Stimulated activated CD8-positive, alpha-beta memory T cell treated with anti-CD3 and anti-CD28 coated beads, Interleukin-7, amount 100 ng/mL, for 48 hours (primary cell): ENCODE data around the gene RAB11FIP4.

ENCODE experiments used
- DNase-seq, 2 donors: peaks; one replicate each; pipeline ENCODE4 v3.0.0-alpha.2; 2020; ENCODE audit warnings: low read depth in 1 of 2; ENCODE audit errors: extremely low read depth in 1 of 2

RAB11FIP4 gene

DNA sequence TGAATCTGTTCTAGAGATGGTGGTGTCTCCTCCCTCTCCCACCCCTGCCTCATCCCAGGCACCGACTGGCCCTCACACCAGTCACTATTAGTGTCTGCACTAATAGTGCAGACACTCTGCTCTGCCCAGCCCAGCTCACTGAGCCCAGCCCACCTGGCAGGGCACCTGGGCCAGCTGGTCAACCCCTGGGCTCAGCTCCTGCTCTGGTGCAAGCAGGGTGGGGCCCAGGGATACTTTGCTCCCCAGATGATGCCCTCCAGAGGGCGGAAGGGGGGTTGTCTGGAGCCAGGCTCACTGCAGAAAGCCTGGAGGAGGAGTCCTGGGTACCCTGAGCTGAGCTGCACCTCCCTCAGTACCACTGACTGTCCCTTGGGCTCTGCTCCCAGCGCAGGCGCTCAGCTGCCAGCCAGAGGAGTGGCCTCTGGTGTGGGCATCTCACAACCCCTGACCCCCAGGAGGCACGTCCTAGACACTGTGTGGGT lies 14.5 kb downstream of the RAB11FIP4 start:
- no peak for DNase-seq

DNA sequence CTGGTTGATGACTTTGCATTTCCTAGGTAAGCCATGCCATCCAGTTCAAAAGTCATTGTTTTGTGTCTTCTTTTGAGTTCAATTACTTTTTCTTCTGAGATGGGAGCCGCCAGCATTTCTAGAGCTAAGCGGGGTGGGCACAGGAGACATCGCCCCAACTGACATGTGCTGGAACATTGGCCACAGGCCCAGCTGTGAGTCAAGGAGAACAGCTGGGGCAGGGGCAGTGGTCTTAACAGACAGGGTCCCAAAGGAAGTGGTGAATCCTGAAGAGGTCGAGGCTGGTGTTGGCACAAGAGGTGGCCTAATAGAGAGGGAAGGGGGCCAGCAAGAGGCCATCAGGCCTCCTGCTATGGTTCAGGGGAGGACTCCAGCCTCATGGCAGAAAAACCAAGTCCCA lies 17.1 kb downstream of the RAB11FIP4 start:
- no peak for DNase-seq

GRCh38 chr17:31411707-31412285 lies 20.3 kb downstream of the RAB11FIP4 start:
- DNase-seq = no peak

DNA sequence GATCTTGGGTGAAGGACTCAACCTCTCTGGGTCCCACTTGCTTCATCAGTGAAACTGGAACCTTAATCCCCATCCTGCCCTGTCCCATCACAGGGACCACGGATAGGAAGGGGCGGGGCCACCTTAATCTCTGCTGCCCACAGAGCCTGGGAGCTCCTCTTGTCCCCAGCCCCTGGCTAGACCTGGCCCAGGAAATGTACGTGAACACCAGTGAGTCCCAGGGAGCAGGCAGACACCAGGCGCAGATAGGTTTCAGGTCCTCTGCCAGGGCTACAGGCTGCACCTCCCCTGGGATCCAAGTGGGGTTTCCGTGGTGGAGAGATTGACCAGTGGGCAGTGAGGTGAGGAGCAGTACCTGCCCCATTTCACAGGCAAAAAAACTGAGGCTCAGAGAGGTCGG lies 21.0 kb downstream of the RAB11FIP4 start:
- no peak for DNase-seq

GRCh38 chr17:31413081-31413799 lies 21.8 kb downstream of the RAB11FIP4 start:
- no peak for DNase-seq

GRCh38 chr17:31413874-31414549 lies 22.5 kb downstream of the RAB11FIP4 start:
- DNase-seq = no peak

DNA sequence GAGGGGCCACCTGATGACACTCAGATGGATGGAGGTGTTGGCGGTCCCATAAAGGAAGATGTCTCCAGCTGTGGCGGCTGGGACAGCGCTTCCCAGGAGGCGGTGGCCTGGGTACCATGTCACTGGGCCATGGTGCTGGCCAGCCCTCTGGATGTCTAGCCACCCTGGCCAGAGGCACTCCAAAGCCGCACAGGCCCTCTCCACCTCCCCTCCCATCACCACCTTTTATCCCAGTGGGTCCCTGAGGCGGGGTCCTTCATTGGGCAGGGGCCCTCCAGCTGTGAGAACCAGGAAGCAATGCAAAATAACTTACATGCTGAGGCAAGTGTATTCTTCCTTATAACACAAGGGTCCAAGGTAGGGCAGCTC lies 23.1 kb downstream of the RAB11FIP4 start:
- DNase-seq = no peak

DNA sequence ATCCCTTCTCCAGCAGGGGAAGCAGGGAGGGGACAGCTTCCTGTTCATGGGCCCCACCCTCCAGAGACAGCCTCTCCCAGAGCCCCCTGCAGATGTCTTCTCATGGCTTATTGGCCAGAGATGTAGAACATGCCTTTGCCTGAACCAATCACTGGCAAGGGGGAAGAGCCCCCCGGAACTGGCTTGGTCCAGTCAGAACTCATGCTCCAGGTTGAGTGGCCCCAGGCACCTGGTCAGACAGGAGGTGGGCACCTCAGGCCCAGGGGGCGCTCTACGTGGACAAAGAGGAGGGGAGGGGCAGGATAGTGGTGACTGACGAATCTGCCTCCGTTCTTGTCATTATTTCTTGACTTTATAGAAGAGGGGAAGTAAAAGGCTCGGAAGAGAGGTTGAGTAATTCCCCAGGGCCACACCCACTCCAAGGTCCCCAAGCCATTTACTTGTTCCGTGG lies 23.6 kb downstream of the RAB11FIP4 start:
- no peak for DNase-seq

DNA sequence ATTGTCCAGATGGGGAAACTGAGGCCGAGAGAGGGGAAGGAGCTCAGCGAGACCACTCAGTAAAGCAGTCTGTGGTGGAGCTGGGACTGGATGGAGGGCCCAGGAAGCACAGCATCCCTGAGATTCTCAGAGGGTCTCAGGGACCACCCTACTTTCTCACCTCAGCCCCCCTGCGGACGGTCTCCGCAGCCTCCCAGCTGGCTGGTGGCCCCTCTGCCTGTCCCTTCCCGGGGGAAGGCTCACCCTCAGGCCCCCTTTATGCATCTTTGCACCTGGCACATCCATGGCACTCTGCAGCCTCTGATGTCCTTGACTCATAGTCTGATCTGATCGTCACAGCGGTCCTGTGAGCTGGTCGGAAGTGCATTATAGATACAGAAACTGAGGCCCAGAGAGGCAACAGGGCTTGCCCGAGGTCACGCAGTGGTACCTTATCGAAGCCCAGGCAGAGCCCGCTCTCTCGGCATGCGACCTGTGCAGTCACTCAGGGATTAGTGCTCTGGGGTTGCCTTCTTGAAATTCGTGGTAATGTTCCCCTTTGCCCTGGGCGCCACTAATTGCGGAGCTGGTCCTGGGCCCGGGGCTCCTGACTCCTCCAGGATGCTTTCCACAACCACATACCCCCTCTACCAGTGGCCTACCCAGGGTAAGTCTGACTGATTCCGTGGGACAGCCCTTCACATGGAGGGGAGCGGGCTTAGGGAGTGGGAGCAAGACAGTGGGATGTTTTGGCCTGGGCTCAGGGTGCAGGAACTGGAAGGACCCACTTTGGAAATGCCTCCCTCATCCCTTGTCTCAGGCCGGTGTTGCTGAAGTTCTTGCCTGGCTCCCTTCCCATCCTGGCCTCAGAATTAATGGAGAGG lies 24.4 kb downstream of the RAB11FIP4 start:
- no peak for DNase-seq

DNA sequence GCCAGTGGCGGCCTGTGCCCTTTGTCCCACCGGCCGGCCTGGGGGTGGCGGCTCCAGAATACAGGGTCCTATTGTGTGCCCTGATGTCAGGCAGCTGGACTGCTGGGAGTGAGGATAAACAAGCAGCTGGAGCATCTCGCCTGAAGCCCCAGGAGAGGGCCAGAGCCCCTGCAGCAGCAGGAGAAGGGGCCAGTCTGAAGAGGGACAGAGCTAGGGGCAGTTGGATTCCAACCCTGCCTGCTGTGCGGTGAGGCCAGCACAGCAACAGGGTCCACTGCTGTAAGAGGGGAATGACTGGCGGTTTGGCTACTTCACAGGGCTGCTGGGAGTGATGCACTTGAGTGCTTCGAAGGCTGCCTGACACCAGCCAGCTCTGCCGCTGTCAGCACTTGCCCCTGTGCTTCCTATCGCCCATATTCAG lies 25.0 kb downstream of the RAB11FIP4 start:
- DNase-seq = no peak

GRCh38 chr17:31417051-31417792 lies 25.7 kb downstream of the RAB11FIP4 start:
- no peak for DNase-seq

DNA sequence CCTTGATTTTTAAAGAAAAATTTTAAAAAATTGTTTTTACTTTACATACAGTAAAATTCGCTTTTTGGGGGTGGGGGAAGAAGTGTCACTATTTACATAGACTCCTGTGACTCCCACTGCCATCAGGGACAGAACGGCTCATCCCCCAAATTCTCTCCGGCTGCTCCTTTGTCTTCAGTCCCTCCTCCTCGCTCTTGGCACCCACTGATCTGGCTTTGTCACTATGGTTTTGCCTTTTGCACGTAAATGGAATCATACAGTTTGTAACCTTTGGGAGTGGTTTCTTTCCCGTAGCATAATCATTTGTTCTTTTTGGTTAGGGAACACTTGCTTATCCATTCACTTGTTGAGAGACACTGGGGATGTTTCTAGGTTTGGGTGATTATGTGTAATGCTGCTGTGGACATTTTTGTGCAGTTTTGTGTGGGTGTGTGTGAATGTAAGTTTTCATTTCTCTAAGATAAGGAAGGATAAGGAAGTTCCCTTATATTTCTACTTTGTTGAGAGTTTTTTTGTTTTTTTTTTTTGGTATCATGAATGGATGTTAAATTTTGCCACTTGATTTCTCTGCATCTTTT lies 27.4 kb downstream of the RAB11FIP4 start:
- DNase-seq = no peak

GRCh38 chr17:31422443-31422842 lies 31.0 kb downstream of the RAB11FIP4 start:
- DNase-seq = no peak

DNA sequence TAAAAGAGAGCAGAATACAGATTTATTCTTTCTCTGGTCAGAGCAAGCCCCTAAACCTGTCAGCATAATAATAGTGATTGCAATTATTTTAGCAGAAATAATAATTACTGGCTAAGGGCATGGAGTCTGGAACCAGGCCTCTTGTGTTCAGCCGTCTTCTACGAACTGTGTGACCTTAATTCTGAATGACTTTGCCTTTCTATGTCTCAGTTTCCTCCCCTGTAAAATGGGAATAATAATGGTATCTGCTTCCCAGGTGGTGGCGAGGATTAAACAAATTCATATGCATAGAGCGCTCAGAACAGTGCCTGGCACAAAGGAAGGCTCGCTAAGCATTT lies 33.4 kb downstream of the RAB11FIP4 start:
- DNase-seq = no peak

GRCh38 chr17:31425282-31426040 lies 34.0 kb downstream of the RAB11FIP4 start:
- no peak for DNase-seq

DNA sequence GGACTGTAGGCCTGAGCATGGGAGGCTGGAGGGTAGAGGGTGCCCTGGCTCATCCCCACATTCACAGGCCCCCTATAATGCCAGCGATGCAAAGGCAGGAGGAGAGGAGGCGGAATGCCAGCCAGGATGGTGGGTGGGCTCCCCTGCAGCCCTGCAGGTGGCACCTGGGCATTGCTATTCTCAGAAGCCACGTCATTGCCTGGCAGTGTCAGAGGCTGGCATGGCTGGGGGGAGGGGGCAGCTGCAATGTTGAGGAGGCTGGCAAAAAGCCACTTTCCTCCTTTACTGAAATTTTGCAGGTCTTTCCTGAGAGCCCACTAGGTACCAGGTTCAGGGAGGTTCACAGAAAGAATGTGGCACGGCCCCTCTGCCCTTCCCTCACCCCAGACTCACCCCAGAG lies 36.2 kb downstream of the RAB11FIP4 start:
- DNase-seq = no peak

GRCh38 chr17:31428111-31428510 lies 36.6 kb downstream of the RAB11FIP4 start:
- no peak for DNase-seq

DNA sequence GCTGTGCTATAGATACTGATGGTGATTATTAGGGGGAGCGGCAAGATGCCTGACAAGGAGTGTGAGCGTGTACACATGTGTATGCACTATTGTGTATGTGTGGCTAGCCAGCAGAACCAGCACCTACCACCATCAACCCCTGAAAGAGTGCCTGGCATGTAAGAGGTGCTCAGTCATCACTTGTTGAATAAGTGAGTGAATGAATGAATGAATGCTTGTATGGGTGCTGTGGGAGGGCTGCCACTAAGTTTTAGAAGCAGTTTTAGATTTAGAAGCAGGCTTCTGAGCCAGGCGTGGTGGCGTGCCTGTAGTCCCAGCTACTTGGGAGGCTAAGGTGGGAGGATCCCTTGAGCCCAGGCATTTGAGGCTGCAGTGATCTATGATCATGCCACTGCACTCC lies 37.0 kb downstream of the RAB11FIP4 start:
- no peak for DNase-seq

DNA sequence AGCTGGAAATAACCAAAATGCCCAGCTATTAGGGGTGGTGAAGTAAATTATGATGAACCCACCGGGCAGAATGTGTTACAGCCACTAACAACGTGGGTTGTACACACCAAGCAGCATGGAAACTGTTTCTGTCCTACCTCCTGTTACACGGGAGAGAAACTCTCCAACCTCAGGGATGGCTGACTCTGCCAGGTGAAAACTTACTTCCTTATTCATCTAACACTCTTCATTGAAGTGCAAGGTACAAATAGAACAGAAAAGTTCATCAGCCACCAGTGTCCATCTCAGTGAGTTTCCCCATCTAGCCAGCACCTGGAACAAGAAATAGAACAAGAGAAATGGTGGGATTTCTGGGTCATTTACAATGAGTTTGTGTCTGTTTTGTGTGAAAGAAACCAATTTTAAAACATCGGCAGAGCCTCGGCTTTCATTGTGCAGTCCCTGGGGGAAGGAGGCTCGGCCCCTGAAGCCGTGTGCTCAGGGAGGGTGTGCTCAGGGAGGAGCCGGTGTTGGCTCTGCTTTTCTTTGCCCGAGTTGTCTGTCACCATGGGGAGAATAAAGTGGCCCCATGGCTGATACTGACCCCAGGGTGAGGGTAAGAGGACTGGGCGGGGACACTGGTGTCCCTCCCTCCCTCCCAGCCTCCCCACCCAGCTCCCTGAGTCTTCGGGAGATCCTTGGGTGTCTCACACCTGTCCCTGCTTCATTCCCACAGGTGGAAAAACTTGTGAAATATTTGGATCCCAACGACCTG lies 39.8 kb downstream of the RAB11FIP4 start:
- no peak for DNase-seq
